Hematopoietic multipotent progenitor cell treated with erythropoietin and hydrocortisone succinate and interleukin-3 and kit ligand, for 6 days (in vitro differentiated cells): ENCODE results near the gene TOX2.

Experiments used
- DNase-seq: peaks from one replicate; pipeline ENCODE4 v3.0.0-alpha.2; 2015

Gene TOX2

DNA sequence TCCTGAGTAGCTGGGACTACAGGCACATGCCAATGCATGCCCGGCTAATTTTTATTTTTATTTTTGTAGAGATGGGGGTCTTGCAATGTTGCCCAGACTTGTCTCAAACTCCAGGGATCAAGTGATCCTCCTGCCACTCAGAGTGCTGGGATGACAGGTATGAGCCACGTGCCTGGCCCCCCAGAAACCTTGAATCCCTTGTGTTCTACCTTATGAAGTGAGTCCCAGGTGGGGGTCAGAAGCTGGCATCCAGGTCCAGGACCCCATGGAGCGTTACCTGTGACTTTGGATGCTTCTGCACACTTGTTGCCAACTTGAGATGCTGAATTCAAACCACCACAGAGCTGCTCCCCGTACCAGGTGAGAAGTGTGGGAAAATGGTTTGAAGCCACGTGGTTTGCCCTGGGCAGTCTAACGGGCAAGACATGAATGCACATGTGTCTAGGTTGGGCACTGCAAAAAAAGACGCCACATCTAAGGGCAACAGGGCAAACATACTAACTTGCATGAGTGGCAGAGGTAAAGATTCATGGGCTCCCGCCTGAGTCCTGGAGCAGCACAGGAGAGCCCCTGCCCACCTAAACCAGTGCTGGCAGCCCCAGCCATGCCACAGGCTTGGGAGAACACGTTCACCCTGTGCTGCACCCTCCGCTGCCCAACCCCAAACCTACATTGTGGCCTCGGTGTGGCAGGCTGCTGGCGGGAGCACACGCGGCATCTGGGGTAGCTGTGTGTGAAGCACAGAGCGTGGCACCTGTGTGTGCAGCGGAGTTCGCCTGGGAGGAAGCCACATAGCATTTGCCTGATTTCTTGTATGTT is 171.2 kb downstream of the TOX2 start:
- DNase-seq, result no peak

DNA sequence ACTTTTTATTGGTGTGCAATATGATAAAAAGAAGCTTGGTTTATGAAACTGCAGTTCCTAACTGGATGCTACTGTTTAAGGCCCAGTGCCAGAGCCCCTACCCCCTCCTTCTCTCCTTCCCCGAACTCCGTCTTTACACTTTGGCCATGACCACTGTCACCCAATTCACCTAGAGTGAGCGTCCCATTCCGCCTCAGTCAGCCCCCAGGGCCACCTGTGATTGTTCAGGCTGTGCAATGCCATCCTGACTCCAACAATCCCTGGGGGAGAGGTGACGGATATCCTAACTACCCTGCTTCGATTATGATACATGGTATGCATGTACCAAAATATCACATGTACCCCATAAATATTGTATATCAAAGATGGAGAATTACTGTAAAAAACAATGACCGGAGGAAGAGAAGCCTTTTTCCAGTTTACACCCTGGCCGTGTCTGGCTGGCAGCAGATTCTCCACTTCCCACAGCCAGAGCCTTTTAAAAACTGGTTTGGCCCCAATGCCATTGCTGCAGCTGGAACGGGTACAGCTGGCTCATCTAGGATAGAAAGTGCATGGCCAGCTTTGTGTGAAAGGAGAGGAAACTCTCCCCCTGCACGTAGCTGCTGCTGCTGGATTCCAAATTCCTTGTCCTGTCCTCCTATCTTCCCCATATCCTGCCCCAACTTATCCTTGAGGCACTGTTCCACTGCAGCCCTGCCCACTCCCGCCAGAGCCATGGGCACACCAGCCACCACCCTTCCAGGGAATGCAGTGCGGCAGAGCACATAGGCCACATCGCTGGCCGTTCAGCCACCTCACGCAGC is 172.6 kb downstream of the TOX2 start:
- DNase-seq, result no peak

DNA sequence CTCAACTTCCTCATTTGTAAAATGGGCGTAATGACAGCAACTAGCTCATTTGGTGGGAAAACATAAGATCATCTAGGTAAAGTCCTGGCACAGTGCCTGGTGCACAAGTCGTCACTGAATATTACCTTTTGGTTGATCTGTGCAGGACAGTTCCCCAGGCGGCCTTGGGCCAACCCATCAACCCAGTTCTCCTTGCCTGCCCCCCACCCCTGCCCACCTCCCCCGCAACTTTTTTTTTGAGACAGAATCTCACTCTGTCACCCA is 173.1 kb downstream of the TOX2 start:
- no peak for DNase-seq

DNA sequence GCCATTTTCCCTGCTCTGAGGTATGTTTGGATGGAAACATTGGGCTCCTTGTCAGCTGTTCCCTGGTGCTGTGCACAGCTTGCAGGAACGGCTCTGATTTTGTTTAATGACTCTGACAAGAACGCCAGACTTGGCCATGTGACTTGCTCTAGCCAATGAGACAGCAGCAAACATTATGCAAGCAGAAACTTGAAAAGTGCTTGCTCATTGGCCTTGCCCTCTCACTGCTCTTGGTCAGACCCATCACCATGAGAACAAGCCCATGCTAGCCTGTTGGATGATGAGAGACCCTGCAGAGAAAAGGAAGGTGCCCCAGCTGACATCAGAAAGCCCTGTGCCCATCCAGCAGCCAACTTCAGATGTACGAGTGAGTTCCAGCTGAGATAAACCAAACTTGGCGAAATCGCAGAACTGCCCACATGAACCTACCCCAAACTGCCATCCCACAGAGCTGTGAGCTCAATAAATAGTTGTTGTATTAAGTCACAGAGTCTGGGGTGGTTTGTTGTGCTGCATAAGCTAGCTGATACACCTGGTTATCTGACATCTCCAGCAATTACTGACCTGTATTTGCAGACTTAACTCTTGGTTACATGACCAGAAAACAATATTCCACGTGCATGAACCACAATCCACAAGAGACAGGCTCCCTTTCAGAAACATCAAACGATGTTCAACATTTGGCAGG is 175.5 kb downstream of the TOX2 start:
- DNase-seq, result peak; percentile 29

DNA sequence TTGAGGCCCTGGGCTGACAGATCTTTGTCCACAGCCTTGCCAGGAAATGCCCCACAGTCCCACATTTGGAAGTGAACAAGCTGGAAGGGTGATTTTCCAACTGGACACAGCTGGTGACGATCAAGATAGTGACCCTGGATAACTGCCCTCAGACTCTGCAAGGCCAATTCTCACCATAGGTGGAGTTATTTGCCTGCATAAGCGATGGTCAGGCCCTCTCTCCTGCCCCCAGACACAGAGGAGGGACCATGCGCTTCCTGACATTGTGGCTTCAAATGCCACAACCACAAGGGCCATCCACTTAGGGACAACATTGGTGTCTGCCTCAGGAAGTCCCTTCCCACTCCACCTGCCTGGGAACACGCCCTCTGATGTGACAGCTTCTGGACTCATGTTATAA is 176.4 kb downstream of the TOX2 start:
- no peak for DNase-seq

DNA sequence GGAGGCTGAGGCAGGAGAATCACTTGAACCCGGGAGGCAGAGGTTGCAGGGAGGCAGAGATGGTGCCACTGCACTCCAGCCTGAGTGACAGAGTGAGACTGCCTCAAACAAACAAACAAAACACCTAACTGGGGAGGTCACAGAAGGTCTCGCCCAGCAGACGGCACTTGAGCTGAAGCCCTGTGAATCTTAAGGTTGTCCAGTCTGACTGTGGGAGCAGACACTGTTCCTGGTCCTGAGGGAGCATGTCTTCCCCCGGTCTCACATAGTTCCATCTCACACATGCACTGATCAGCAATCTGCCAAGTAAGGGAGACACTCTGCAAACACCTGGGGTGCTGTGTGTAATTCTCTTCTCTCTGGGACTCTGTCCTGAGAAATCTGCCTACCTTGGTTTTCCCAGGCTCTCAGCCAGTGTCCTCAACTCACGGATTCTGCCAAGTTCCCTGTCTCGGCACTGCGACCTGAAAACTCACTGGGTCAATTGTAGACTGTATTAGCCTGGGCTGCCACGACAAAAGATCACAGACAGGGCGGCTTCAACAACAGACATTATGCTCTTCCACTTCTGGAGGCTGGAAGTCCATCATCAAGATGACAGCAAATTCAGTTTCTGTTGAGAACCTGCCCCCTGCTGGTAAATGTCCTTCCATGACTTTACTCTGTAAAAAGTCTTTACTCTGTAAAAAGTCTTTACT is 178.0 kb downstream of the TOX2 start:
- peak; percentile 75 for DNase-seq

DNA sequence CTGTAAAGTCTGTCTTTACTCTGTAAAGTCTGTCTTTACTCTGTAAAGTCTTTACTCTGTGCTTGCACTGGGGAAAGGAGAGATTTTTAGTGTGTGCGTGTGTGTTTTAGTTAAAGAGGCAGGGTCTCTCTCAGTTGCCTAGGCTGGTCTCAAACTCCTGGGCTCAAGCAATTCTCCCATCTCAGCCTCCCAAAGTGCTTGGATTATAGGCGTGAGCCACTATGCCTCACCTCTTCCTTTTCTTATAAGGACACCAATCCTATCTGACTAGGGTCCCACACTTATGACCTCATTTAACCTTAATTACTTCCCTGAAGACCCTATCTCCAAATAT is 178.6 kb downstream of the TOX2 start:
- DNase-seq, result no peak

DNA sequence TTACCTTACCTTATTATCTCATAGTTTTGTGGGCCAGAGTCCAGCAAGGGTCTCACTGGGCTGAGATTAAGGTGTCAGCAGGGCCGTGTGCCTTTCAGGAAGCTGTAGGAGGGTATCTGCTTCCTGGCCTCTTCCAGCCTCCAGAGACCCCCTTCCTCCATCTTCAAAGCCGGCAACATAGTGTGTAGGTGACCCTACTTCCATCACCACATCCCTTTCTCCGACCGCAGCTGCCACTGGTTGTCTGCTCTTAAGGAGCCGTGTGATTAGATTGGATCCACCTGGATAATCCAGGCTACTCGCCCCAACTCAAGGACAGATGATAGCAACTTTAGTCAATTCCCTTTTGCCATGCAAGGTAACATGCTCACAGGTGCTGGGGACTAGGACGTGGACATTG is 181.2 kb downstream of the TOX2 start:
- no peak for DNase-seq

DNA sequence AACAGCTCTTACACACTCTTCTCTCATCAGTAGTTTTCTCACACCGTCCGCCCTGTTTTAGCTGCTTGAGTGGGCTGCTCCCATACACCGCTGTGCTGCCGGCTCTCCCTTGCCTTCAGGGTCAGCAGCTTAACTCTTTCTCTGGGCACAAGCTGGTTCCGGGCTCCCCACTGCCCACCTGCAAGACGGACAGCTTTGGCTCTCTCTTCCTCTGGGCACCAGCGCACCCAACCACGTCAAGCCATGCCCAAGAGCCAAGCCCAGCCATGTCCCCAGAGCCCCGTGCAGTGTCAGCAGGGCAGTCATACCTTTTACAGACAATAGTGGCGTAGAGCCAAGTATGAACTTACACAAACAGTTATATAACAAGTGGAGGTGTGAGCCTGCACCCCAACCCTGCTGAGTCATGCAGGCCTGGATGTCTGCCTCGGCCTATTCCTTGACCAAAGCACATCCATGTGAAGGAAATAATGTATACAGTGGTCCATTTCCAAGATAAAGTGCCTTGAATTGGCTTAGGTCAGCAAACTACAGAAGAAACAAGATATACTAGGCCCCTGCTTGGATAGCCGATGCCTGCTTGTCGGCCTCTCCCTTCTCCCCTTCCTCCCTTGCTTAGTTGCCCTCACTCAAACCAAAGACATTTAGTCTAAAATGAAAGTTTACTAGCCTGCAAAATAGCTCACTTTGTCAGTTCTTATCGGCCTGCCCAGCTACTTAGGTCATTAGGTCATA is 183.0 kb downstream of the TOX2 start:
- no peak for DNase-seq

DNA sequence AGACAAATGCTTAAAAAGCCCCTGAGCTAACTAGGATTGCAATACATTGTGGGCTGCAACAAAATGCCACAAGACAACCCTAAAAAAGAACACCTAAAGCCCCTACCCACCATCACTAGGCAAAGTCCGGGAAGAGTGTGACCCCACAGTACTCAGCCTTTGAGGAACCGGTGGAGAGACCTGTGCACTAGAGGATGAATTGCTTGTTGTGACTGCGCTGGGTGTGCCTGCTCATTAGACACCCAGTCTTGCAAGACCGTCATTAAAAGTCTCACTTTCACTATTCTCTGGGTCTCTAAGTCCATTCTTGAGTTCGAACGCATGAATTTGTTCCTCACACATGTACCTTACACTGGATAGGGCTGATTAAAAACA is 183.6 kb downstream of the TOX2 start:
- DNase-seq, result no peak

DNA sequence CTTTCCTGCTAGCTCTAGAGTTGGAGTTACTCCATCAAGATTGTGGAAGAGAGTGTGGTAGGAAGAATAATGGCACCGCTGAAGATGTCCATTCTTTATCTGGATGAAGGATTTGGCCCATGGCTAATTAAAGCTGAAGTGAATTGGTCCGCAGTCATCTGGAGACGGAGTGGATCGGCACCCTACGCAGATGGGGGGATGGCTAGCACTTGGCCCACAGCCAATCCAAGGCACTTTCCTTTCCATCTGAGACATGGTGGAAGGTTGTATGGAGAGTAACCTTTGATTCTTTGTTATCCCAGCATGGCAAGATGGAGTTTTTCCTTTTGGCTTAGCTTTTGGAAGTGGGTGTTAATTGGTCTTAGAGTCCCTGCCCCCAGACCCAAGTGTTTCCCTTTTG is 184.0 kb downstream of the TOX2 start:
- no peak for DNase-seq

DNA sequence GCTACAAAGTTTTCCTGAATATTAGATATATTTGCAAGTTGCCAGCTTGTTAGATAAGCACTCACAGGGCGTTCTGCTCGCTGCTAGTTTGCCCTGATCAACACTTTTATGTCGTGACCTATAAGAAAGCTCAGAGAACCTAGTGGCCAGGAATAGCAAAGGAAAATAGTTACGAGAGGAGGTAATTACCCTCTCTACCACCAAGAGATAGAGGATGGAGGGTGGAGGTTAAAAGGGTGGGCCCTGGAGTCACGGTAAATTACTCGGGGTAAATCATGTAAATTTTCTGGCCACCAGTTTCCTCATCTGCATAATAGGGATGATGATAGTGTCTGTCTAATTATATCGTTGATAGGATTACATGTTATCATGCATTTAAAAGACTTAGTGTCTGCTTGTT is 185.2 kb downstream of the TOX2 start:
- DNase-seq, result no peak

DNA sequence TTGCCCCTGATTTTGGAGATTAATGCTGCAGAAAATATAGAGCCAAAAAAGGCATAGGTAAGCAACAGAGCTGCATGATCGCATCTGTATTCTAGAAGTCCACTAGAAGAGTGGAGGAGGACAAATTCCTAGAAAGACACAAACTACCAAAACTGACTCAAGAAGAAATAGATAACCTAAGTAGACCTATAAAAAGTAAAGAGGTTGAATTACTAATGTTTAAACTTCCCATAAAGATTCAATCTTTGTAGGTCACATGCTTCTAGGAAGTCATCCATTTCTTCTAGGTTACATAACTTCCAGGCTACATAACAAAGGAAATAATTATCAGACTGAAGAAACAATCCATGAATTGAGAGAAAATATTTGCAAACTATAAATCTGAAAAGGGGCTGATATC is 187.9 kb downstream of the TOX2 start:
- DNase-seq, result no peak

DNA sequence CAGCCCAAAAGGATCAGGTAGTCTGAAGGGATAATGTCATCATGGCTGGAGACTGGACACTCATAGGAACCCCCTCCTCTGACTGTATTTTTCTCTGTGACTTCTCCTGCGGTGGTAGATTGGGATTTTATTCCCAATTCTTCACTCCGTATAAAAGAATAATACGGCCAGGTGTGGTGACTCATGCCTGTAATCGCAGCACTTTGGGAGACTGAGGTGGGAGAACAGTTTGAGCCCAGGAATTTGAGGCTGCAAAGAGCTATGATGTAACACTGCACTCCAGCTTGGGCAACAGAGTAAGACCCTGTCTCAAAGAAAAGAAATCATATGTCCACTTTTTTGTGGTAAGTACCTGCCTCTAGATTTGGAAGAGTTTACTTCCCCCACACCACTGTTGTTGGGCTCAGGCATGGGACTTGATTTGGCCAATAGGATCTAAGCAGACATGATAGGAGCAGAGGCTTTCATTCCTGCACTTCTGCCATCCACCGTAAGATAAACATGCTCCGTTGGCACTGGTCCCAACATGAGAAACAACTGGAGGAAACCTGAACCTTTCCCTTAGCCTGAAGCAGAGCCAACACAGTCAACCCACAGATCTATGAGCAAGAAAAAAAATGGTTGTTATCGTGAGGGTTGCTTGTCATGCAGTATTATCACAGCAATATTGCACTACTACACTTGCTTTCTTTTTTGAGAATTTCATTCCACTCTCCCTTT is 190.3 kb downstream of the TOX2 start:
- no peak for DNase-seq

DNA sequence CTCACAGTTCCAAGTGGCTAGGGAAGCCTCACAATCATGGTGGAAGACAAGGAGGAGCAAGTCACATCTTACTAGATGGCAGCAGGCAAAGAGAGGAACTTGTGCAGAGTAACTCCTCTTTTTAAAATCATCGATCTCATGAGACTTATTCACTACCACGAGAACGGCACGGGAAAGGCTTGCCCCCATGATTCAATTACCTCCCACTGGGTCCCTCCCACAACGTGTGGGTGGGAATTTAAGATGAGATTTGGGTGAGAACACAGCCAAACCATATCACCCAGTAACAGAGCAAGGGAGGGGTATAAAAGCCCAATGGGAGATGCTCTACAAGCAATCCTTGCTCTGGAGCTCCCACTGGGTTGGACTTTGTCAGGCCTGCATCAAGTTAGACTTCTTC is 192.0 kb downstream of the TOX2 start:
- DNase-seq, result no peak

DNA sequence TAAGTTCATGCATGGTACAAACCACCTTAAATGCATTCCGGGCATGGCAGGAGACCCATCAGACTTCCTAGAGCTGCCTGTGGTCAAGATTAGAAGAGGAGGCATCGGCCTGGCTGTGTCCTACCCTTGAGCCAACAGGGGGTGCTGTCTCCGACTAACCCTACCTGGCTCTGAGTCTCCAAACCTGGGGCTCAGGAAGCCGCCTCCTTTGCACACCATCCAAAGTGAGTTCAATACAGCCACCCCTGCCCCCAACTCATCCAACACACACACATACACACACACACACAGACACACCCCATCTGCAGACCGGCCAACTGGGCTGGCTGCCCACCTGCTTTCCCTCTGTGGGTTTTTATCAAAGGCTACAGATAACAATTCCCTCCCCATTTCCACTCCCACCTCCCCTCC is 195.3 kb downstream of the TOX2 start:
- DNase-seq, result no peak

DNA sequence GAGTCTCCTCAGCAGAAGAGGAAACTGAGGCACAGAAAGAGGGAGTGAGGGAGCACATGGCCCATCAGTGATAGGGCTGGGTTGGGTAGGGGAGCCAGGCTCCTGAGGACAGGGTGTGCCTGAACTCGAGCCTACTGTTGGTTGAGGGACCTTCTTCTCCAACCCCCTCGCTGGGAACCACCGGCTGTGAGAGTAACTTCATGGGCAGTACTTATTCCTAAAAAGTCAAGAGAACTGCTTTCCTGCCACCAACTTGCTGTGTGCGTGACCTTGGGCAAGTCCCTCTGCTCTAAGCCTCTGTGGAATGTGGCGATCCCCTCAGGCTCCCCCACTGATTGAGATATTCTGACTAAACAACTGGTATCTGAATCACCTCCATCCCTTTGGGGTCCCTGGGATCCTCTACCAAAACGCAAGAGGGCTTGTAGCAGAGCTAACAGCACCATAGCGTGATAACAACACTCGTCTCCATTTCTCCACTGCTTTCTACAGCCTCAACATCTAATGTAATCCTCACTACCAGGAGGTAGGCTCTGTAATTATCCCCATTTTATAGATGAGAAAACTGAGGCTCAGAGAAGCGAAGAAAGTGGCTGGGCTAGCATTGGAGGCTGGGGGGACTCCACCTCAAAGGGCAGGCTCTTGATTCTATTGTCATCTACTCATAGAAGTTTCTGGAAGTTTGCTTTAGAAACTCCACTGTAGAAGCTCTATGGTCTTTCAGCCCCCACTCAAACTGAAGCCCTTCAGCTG is 196.3 kb downstream of the TOX2 start:
- no peak for DNase-seq

DNA sequence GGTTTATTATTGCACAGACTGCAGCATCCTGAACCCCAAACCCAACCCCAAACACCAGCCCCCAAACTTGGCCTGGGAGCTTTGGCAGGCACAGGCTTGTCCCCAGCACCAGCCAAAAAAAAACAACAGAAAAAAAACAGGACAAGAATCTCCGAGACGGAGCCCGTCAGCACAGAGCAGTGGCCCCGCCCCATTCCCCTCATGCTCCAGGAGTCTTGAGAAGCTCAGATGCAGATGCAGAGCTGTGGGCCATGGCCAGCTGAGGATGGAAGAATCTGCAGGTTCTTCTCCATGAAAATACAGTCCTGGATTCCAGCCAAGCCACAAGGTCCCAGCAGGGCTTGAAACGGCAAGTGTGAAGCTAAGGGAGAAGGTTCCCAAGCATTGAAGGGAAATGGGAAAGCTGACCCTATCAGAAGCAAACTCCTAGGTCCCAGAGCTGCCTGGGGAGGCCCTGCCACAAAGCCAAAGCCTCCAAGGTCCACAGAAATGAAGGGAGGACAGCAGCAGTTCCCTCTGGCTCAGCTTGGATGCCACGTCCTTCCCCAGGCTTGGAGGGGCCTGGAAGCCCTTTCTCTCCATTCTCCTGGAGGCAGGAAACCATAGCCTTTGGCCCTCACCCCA is 197.2 kb downstream of the TOX2 start:
- no peak for DNase-seq

DNA sequence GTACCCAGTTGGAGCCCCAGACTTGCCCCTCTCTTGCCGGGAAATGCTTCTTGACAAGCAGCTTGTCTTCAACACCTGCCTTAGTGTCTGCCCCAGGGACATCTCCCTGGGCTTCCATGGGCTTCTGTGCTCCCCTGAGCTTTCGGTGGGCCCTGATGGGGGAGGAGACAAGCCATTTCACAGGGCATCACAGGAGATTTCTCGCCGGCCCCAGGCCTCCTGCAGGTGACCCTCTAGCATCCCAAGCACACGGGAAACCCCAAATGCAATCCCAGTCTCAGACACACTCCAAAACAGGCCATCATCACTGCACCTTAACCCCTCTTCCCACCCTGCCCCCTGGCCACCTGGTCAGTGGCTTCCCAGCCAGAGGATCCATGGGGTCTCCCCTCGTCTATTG is 197.8 kb downstream of the TOX2 start:
- no peak for DNase-seq

DNA sequence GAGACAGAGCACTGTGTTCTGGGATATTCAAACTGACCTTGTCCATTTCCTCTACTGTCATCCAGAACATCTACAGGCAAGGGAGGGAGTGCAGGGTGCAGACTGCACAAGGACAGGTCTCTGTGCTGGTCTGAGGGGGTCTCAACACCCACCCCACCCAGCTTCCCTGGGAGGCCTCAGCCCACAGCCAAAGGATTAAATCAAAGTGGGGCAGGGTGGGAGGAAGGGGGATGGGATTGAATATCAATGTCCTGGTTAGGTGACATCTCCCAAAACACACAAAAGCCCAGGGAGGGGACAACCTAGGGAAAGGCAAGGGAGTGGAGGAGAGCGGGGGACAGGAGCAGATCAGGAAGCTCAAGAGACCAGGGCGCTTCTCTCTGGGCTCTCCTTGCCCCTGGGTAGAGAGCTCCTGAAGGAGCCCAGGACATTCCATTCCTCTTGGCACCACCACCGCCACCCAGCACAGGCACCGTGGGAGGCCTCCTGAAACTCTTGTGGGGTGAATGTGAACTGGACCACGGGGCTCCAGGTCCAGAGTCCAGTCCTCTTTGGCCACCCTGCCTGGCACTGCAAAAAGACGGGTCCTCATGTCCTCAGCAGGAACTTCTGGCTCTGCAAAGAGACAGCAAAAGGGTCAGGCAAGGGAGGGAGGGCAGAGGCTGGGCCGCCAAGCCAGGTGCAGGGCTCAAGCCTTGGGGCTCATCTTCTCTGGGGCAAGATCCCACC is 198.4 kb downstream of the TOX2 start:
- DNase-seq, result no peak
